PC-3 (cell line): ENCODE data around the gene HPCA.

ENCODE experiments used
- EZH2phosphoT487 ChIP-seq: fragments of 300-600 bp; sonication (generic); IDR thresholded peaks from 2 replicates; pipeline ENCODE4 v1.6.1; 2018; ENCODE audit warnings: mild to moderate bottlenecking, antibody characterized with exemption, low read length, borderline replicate concordance
- TF ChIP-seq, protein P1 (sequence below): fragments of 300-600 bp; sonication (generic); conservative IDR thresholded peaks from 2 replicates; pipeline ENCODE4 v1.5.1; 2017; ENCODE audit warnings: antibody characterized with exemption, low read depth, mild to moderate bottlenecking, low read length

DNA sequence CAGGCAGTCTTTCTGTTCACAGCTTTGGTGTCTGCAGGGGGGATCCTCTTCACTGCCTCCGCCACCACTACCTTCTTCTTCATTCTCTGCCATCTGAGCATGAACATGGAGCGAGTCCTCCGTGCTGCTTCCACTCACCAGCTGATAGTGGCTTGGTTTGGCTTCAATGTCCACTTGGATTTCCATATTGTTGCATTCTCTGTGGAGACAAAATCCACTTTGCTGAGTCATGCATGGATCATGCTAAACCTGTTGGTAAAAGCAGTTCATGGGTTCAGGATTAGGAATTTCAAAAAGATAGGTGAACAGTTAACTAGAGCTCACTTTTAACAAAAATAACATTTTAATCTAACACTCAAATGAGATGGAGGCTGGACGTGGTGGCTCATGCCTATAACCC, 50.8 kb downstream of the HPCA start:
- TF ChIP-seq, protein P1, sequence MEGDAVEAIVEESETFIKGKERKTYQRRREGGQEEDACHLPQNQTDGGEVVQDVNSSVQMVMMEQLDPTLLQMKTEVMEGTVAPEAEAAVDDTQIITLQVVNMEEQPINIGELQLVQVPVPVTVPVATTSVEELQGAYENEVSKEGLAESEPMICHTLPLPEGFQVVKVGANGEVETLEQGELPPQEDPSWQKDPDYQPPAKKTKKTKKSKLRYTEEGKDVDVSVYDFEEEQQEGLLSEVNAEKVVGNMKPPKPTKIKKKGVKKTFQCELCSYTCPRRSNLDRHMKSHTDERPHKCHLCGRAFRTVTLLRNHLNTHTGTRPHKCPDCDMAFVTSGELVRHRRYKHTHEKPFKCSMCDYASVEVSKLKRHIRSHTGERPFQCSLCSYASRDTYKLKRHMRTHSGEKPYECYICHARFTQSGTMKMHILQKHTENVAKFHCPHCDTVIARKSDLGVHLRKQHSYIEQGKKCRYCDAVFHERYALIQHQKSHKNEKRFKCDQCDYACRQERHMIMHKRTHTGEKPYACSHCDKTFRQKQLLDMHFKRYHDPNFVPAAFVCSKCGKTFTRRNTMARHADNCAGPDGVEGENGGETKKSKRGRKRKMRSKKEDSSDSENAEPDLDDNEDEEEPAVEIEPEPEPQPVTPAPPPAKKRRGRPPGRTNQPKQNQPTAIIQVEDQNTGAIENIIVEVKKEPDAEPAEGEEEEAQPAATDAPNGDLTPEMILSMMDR, result no peak
- no peak for TF ChIP-seq EZH2phosphoT487
